HepG2 (cell line): ENCODE data around the gene SRBD1. TPM values are rescaled to one million over a fixed set of nuclear protein-coding genes. Genes with fewer than 3 reads are reported as not detected.

Source experiments
- ATAC-seq: fragments of 200-7000 bp; cut with Tn5 transposase; 3 replicates; pipeline ENCODE4 v1.9.1; 2020; ENCODE audit warnings: mild to moderate bottlenecking, moderate library complexity
- BruUV-seq: library from RNA; stranded (reverse); fragments of 400-500 nt; replicated peaks from 2 replicates; lab custom pipeline; 2021; lab: Mats Ljungman, UMichigan
- CTCF ChIA-PET: fragments of 300-600 bp; formaldehyde crosslinking; extraction: SDS; loops from one replicate; lab custom pipeline; 2021; ENCODE audit warnings: low total read pairs, inconsistent platforms, low intra/inter-chr PET ratio; lab: Yijun Ruan, JAX
- POLR2A ChIA-PET: fragments of 350-600 bp; sonication (Branson Sonifier 250); formaldehyde crosslinking; loops from one replicate; lab custom pipeline; 2020; ENCODE audit warnings: antibody characterized with exemption, inconsistent platforms; lab: Yijun Ruan, JAX
- DNase-seq: peaks from one replicate; pipeline ENCODE4 v3.0.0-alpha.2; 2015; ENCODE audit warnings: low spot score
- FAIRE-seq: peaks from 3 replicates; lab custom pipeline; 2011; peaks lifted over from hg19 to GRCh38; lab: Jason Lieb, UNC
- H2AFZ ChIP-seq: one replicate; pipeline ENCODE4 v1.6.1; 2011; ENCODE audit warnings: low read length, inconsistent platforms
- H3K27ac ChIP-seq: fragments of 300-600 bp; 3 replicates; pipeline ENCODE4 v1.8.0; 2011; ENCODE audit warnings: mixed run types, mild to moderate bottlenecking, mixed read lengths, low read length, inconsistent platforms; ENCODE audit not compliant: insufficient read depth; ENCODE audit errors: extremely low read length
- H3K27me3 ChIP-seq, 2 experiments: fragments of 200-600 bp in 1 of 2; 2 replicates in 1 of 2; 3 replicates in 1 of 2; pipeline versions ENCODE4 v1.6.0 to v1.8.0; 2011; ENCODE audit warnings: low read length in 2 of 2, mild to moderate bottlenecking in 2 of 2, moderate library complexity in 2 of 2, inconsistent platforms in 1 of 2; ENCODE audit not compliant: insufficient read depth in 2 of 2, control insufficient read depth in 1 of 2
- H3K36me3 ChIP-seq, 2 experiments: fragments of 200-600 bp in 1 of 2; replicated peaks in 1 of 2; 2 replicates in 1 of 2; 3 replicates in 1 of 2; pipeline versions ENCODE4 v1.5.1 to v1.8.0; 2011; ENCODE audit warnings: low read length in 2 of 2, inconsistent platforms in 1 of 2; ENCODE audit not compliant: insufficient read depth in 2 of 2, control insufficient read depth in 1 of 2
- H3K4me1 ChIP-seq: 2 replicates; pipeline ENCODE4 v1.5.1; 2012; ENCODE audit warnings: low read length, inconsistent platforms; ENCODE audit not compliant: insufficient read depth
- H3K4me2 ChIP-seq: 2 replicates; pipeline ENCODE4 v1.6.0; 2011; ENCODE audit warnings: low read depth, low read length, inconsistent platforms
- H3K4me3 ChIP-seq, 3 experiments: fragments of 200-600 bp in 1 of 3; sonication (generic), shearing (Covaris generic) in 1 of 3; replicated peaks in 1 of 3; 2 replicates each; pipeline ENCODE4 v1.5.1; 2011 to 2016; ENCODE audit warnings: low read length in 3 of 3, inconsistent platforms in 2 of 3, low read depth in 2 of 3, mild to moderate bottlenecking in 2 of 3, control low read depth in 1 of 3, mixed read lengths in 1 of 3; ENCODE audit not compliant: insufficient read depth in 1 of 3
- H3K79me2 ChIP-seq: one replicate; pipeline ENCODE4 v1.6.1; 2011; ENCODE audit warnings: low read length, inconsistent platforms; ENCODE audit not compliant: insufficient read depth
- H3K9ac ChIP-seq: 2 replicates; pipeline ENCODE4 v1.6.0; 2011; ENCODE audit warnings: mild to moderate bottlenecking, low read depth, low read length, inconsistent platforms; ENCODE audit not compliant: insufficient read depth
- H3K9me3 ChIP-seq: 2 replicates; pipeline ENCODE4 v1.5.1; 2012; ENCODE audit warnings: mild to moderate bottlenecking, low read length
- H4K20me1 ChIP-seq: 2 replicates; pipeline ENCODE4 v1.6.0; 2011; ENCODE audit warnings: inconsistent platforms, mild to moderate bottlenecking, low read length, moderate library complexity; ENCODE audit not compliant: insufficient read depth
- AHR ChIP-seq: IDR thresholded peaks from 2 replicates; pipeline ENCODE4 v1.6.1; 2018; ENCODE audit warnings: missing genetic modification reagents, missing compliant biosample characterization
- ATF1 ChIP-seq: IDR thresholded peaks from 2 replicates; pipeline ENCODE4 v1.6.1; 2016; ENCODE audit warnings: mild to moderate bottlenecking, control low read depth
- ELF3 ChIP-seq: IDR thresholded peaks from 2 replicates; pipeline ENCODE4 v1.6.1; 2016; ENCODE audit warnings: missing genetic modification reagents, missing compliant biosample characterization
- ETV6 ChIP-seq: sonication (generic); formaldehyde crosslinking; conservative IDR thresholded peaks from 2 replicates; pipeline ENCODE4 v1.4.0; 2020; ENCODE audit warnings: missing genetic modification reagents
- HDAC1 ChIP-seq: sonication (generic); formaldehyde crosslinking; IDR thresholded peaks from 2 replicates; pipeline ENCODE4 v1.5.1; 2020; ENCODE audit warnings: mild to moderate bottlenecking, missing genetic modification reagents
- HOXA5 ChIP-seq: sonication (generic); formaldehyde crosslinking; IDR thresholded peaks from 2 replicates; pipeline ENCODE4 v1.4.0; 2020; ENCODE audit warnings: missing genetic modification reagents
- KAT8 ChIP-seq: IDR thresholded peaks from 2 replicates; pipeline ENCODE4 v1.6.1; 2016; ENCODE audit warnings: missing genetic modification reagents, missing compliant biosample characterization
- POGZ ChIP-seq: sonication (generic); formaldehyde crosslinking; IDR thresholded peaks from 2 replicates; pipeline ENCODE4 v1.4.0; 2020; ENCODE audit warnings: mild to moderate bottlenecking, missing genetic modification reagents
- SOX6 ChIP-seq, 2 experiments: fragments of 450-650 bp in 1 of 2; sonication (generic) in 1 of 2; formaldehyde crosslinking in 1 of 2; IDR thresholded peaks; 2 replicates each; pipeline versions ENCODE4 v1.4.0 to v1.6.1; 2017 to 2020; ENCODE audit warnings: antibody characterized with exemption in 1 of 2, mild to moderate bottlenecking in 1 of 2, missing genetic modification reagents in 1 of 2
- SP140L ChIP-seq: sonication (generic); formaldehyde crosslinking; IDR thresholded peaks from 2 replicates; pipeline ENCODE4 v1.4.0; 2020; ENCODE audit warnings: missing genetic modification reagents, borderline replicate concordance
- STAT5B ChIP-seq: sonication (generic); formaldehyde crosslinking; IDR thresholded peaks from 2 replicates; pipeline ENCODE4 v1.4.0; 2020; ENCODE audit warnings: missing genetic modification reagents
- STAT6 ChIP-seq: sonication (generic); formaldehyde crosslinking; IDR thresholded peaks from 2 replicates; pipeline ENCODE4 v1.4.0; 2020; ENCODE audit warnings: missing genetic modification reagents, mild to moderate bottlenecking, borderline replicate concordance
- ZSCAN29 ChIP-seq: sonication (generic); formaldehyde crosslinking; conservative IDR thresholded peaks from 2 replicates; pipeline ENCODE4 v1.4.0; 2020; ENCODE audit warnings: mild to moderate bottlenecking, missing genetic modification reagents
- WGBS: methylation state at CpG from one replicate; pipeline ENCODE4 v1.1.6; 2017; ENCODE audit warnings: low lambda C conversion rate; 5-methylcytosine and 5-hydroxymethylcytosine counted together
- in situ Hi-C: cut with HindIII; loops from 2 replicates; pipeline ENCODE4 v1.10.0; 2017; ENCODE audit warnings: low pct_unique_long_range_greater_than_20kb; ENCODE audit not compliant: extremely low pct_ligation_motif_present
- intact Hi-C: fragments of 100-400 bp; cut with micrococcal nuclease; formaldehyde crosslinking; loops from one replicate; pipeline ENCODE4 v1.10.0; 2022; ENCODE audit not compliant: unreplicated experiment
- polyA plus RNA-seq, 8 experiments: library from polyadenylated mRNA; depleted of rRNA in 3 of 8; stranded (reverse) in 7 of 8; unstranded in 1 of 8; fragments of >200 nt; fragmentation: Illumina TruSeq in 4 of 8; extraction: Trizol in 4 of 8; gene quantifications; 2 replicates each; pipeline versions ENCODE4 v1.2.1 to v1.2.3, GENCODE V29; 2011 to 2016; ENCODE audit warnings: low read depth in 4 of 8, missing spikeins in 1 of 8, mixed read lengths in 1 of 8; ENCODE audit not compliant: insufficient read depth in 1 of 8
- total RNA-seq, 5 experiments: library from RNA; depleted of rRNA; stranded (reverse); fragments of >200 nt; fragmentation: Illumina TruSeq; extraction: Trizol; gene quantifications; 2 replicates each; pipeline ENCODE4 v1.2.3, GENCODE V29; 2016; ENCODE audit warnings: low read depth in 1 of 5

SRBD1 gene
- total and polyA plus RNA-seq, 2 of the 13 experiments (the other 11 are each of a cell fraction or from before 2014, with no cell fraction given) = 3.2 to 23.9 TPM

- no peaks in the 10 kb centered on the region for H3K79me2 ChIP-seq
- DNase-seq = no peak
- 78% methylated on average over 2 of the region's 2 CpGs for WGBS
- H3K4me3 ChIP-seq = no peak overlapping the region
- ATAC-seq = no peak
- no peaks in the 10 kb centered on the region; a peak in 1 of 5 replicates for H3K27me3 ChIP-seq
- BruUV-seq = no TSS peak
- no peak for FAIRE-seq
- ChIA-PET CTCF (interaction anchor here (0.8 kb wide), 1 partner anchor 515 kb away, joined by 4 read pairs; no protein-coding TSS in a partner anchor), POLR2A (no interaction called here)
- H3K36me3 ChIP-seq = no peaks in the 10 kb centered on the region
- intact Hi-C loops = no loop called here
- in situ Hi-C loops = no loop called here
- no peaks in the 10 kb centered on the region for H3K4me1 ChIP-seq
- H3K27ac ChIP-seq = no peak overlapping the region
- no peak overlapping the region for H2AFZ ChIP-seq
- H3K9me3 ChIP-seq = 0 out of 2 replicates have a peak, but pooled peaks cover 4% of the 10 kb centered on the region
- no peak overlapping the region for H3K9ac ChIP-seq
- no peaks in the 10 kb centered on the region for H4K20me1 ChIP-seq
- no peak overlapping the region for H3K4me2 ChIP-seq
- no peak for TF ChIP-seq POGZ (CRISPR knock-in tag)
- TF ChIP-seq KAT8 (CRISPR knock-in tag) = no peak
- TF ChIP-seq STAT5B (CRISPR knock-in tag) = no peak
- no peak for TF ChIP-seq HDAC1 (CRISPR knock-in tag)
- no peak for TF ChIP-seq ATF1 (CRISPR knock-in tag)
- TF ChIP-seq SP140L = no peak
- no peak for TF ChIP-seq HOXA5 (CRISPR knock-in tag)
- no peak for TF ChIP-seq ELF3 (CRISPR knock-in tag)
- TF ChIP-seq ZSCAN29 (CRISPR knock-in tag) = no peak
- no peak for TF ChIP-seq SOX6 (IDR thresholded peaks at IDR 0.05)
- TF ChIP-seq SOX6 (CRISPR knock-in tag; IDR thresholded peaks at IDR 0.05) = no peak
- no peak for TF ChIP-seq AHR (CRISPR knock-in tag)
- no peak for TF ChIP-seq ETV6 (CRISPR knock-in tag)
- no peak for TF ChIP-seq STAT6
Observed at GRCh38 chr2:45496869-45497268, 114.2 kb downstream of the SRBD1 start.
